A673 (cell line): ENCODE results near the gene MTERF1.

Experiments used
- EZH2 ChIP-seq: fragments of 200-600 bp; sonication (generic); IDR thresholded peaks from 2 replicates; pipeline ENCODE4 v1.6.1; 2017; ENCODE audit warnings: borderline replicate concordance, low read depth, mild to moderate bottlenecking, mixed read lengths, antibody characterized with exemption, low read length; ENCODE audit not compliant: poor library complexity, severe bottlenecking
- TF ChIP-seq, protein P1 (sequence below): fragments of 300-800, 200-600 bp; sonication (generic); conservative IDR thresholded peaks from 2 replicates; pipeline ENCODE4 v1.5.1; 2017; ENCODE audit warnings: low read depth, mild to moderate bottlenecking, antibody characterized with exemption, low read length, moderate library complexity, mixed read lengths

DNA sequence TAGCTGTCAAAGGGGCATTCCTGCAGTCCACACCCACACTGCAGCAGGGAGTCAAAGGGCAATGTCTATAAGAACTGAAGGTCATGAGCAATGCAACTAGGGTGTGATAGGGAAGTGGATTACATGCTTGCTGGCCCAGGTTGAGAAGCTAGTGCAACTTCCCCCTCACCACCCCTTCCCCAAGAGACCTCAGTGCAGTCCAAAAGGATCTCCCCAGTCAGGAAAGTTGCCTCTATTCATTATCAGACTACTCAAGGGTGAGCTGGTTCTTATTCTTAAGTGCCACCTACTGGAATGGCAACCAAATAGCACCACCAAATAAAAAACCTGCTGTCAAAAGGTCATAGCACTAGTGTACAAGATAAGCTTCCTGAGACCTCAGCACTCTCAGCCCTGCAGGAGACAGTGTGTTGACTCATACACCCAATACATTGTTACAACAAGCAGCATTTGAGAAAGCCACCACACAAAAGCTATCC lies 28.2 kb downstream of the MTERF1 start:
- TF ChIP-seq, protein P1, sequence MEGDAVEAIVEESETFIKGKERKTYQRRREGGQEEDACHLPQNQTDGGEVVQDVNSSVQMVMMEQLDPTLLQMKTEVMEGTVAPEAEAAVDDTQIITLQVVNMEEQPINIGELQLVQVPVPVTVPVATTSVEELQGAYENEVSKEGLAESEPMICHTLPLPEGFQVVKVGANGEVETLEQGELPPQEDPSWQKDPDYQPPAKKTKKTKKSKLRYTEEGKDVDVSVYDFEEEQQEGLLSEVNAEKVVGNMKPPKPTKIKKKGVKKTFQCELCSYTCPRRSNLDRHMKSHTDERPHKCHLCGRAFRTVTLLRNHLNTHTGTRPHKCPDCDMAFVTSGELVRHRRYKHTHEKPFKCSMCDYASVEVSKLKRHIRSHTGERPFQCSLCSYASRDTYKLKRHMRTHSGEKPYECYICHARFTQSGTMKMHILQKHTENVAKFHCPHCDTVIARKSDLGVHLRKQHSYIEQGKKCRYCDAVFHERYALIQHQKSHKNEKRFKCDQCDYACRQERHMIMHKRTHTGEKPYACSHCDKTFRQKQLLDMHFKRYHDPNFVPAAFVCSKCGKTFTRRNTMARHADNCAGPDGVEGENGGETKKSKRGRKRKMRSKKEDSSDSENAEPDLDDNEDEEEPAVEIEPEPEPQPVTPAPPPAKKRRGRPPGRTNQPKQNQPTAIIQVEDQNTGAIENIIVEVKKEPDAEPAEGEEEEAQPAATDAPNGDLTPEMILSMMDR = peak; percentile 42; the same call in 1 of the 2 replicates
- TF ChIP-seq EZH2 = no peak
